GM12872 (cell line): ENCODE measurements around the gene TMEM196.

Experiments
- CTCF ChIP-seq: IDR thresholded peaks from 3 replicates; pipeline ENCODE4 v1.5.1; 2011; ENCODE audit warnings: low read depth, mild to moderate bottlenecking, low read length, moderate library complexity; ENCODE audit not compliant: insufficient read depth

Gene TMEM196

DNA sequence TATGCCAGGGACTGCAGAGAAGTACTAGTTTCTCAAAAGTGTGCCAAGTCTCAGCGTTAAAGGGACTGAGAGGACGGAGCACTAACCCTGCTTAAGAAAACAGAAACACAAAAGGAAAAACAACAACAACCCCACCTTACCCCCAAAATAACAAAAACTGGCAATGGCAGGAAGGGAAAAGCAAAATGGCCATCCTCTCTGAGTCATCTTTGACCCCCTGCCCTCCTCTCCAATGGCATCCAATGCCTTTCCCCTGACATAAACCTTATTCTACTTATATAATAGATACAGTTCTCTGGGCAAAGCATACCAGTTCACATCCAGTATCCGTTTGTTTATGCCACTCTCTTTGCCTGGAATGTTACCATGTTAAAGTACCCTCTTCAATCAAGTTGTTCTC is 66.2 kb downstream of the TMEM196 start:
- TF ChIP-seq CTCF = no peak

DNA sequence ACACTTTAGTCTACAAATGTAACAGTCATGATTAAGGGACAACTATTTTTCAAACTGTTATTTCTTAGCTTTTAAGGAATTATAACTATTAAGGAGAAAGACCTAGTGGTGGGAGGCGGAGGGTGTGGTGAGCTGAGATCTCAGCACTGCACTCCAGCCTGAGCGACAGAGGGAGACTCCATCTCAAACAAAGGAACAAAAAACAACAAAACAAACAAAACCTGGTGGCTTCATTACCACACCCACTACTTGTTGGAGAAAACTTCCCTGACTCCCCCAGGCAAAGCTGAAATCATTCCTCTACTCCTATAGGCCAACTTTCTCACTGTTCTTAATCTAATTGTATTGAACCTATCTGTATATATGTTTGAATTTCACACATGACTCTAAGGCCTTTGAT is 67.8 kb downstream of the TMEM196 start:
- no peak for TF ChIP-seq CTCF

GRCh38 chr7:19701471-19701870 is 71.9 kb downstream of the TMEM196 start:
- TF ChIP-seq CTCF = no peak

GRCh38 chr7:19700936-19701335 is 72.5 kb downstream of the TMEM196 start:
- TF ChIP-seq CTCF = no peak

GRCh38 chr7:19698331-19698730 is 75.1 kb downstream of the TMEM196 start:
- no peak for TF ChIP-seq CTCF

GRCh38 chr7:19696926-19697325 is 76.5 kb downstream of the TMEM196 start:
- no peak for TF ChIP-seq CTCF

- no peak for TF ChIP-seq CTCF
Observed at GRCh38 chr7:19692111-19692828, 81.1 kb downstream of the TMEM196 start.
